Activated T-cell treated with anti-CD3 and anti-CD28 coated beads, Interleukin-2, amount 50 U/mL, for 48 hours (primary cell): ENCODE measurements around the gene PIMREG.

Experiments used
- DNase-seq, 2 experiments: peaks; one replicate each; pipeline ENCODE4 v3.0.0-alpha.2; 2020

PIMREG gene, protein sequence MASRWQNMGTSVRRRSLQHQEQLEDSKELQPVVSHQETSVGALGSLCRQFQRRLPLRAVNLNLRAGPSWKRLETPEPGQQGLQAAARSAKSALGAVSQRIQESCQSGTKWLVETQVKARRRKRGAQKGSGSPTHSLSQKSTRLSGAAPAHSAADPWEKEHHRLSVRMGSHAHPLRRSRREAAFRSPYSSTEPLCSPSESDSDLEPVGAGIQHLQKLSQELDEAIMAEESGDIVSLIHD

GRCh38 chr17:6443692-6444570 lies at the start of gene PIMREG:
Gene PIMREG (plus strand): TSS chr17:6444455. CDS start chr17:6445111, 656 bp downstream.
- DNase-seq = peak; percentile 95 to 96

DNA sequence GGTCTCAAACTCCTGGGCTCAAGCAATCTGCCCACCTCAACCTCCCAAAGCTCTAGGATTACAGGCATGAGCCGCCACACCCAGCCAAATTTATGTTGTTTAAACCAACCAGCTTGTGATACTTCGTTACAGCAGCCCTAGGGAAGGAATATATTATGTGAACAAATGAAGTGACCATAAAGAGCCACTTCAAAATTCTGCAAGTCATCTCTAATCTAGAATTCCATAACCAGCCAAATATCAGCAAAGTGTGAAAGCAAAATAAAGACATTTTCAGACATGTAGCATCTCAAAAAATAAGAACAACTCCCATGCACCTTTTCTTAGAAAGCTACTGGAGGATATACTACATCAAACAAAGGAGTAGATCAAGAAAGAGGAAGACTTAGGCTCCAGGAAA lies 45.3 kb upstream of the PIMREG start:
- DNase-seq = no peak

GRCh38 chr17:6402258-6402657 lies 42.0 kb upstream of the PIMREG start:
- no peak for DNase-seq

DNA sequence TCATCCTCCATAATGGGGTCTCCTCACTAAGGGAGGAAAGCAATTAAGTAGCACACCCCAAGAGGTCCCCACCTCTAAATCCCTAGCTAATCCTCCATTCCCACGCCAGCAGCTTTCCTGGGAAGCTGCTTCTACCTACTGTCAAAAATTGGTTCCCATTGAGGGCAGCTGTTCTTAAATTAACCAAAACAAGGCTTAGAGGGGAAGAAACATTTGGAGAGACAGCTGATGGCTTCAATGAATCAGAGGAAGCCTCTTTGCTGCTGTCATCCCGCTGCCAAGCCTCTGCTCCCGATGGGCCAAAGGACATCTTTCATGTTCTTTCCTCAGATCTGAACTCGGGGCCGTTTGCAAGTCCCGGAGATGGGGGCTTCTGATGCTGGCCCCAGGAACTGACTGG lies 36.0 kb upstream of the PIMREG start:
- no peak for DNase-seq

GRCh38 chr17:6408735-6409134 lies 35.5 kb upstream of the PIMREG start:
- no peak for DNase-seq

GRCh38 chr17:6413065-6413464 lies 31.2 kb upstream of the PIMREG start:
- DNase-seq = no peak

DNA sequence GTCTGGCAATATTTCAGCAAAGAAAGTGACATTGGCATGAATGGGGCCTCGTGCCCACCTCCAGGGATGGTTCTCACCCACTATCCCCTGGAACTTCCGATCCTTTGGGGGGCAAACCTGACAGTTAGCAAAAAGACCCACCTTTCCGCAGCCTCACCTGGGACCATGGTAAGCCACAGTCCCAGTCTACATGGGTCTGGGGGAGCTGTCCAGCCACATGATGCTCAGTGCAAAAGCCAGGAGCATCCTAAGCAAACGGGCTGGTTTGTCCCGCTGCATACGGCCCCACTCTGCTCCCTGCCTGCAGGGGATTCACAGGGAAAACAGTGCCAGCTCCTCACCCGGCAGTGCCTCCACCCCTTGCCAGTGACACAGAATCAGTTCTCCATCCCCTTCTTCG lies 28.6 kb upstream of the PIMREG start:
- DNase-seq = no peak

DNA sequence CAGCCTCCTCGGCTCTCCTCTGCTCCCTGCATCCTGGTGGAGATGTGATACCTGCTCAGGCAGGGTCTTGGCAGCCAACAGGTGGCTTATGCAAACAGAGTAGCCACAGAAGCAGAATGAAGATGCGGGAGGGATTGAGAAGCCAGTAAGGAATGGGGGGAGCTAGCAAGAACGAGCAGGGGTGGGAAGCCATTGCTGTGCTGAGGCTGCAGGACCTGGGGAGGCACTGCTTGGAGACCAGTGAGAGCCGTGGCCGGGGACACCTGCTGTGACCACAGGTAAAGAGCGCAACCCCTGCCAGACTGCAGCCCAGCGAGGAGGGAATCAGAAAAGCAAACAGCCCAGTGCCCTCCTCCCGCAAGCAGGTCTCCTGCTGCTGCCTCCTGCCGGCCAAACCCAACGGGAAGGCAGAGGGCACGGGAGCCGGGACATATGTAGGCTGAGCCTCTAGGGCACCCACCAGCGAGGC lies 24.0 kb upstream of the PIMREG start:
- peak; percentile 37 to 46 for DNase-seq

DNA sequence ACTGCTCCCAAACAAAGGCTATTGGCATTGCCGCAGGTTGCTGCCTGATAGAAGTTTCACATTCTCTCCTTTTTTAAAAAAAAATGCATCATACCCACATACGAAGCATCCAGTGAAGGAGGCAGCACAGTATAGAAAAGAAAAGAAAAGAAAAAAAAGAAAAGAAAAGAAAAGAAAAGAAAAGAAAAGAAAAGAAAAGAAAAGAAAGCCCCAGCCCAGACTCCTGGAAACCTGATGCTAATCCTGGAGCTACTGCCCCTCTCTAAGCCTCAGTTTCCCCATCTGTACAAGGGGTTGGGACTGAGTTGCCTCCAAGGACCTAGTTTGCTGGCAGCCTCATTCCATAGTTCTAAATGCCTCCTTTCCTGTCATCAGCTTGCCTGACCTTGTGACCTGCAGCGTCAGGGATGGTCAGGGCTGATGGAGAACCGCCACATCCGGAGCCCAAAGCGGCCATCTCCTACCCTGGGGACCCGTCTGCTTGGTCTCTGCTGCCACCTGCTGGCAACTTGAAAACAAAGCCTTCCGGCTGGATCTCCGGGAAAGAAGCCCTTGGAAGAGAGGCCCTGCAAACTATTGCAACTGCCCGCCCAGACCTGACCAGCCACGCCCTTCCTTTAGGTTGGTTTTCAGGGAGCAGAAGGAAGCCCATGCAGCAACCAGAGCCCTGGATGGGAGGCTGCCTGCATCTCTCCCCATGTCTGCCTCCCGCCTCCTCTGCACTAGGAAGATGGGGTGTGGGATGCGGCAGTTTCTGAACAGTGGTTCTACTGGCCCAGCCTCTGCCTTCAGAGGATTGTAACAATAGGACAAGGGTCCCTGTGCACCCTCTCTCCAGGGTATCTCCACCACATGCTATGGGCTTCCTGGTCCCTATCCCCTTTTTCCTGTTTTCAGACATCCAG lies 22.3 kb upstream of the PIMREG start:
- DNase-seq = peak; percentile 82 to 83

DNA sequence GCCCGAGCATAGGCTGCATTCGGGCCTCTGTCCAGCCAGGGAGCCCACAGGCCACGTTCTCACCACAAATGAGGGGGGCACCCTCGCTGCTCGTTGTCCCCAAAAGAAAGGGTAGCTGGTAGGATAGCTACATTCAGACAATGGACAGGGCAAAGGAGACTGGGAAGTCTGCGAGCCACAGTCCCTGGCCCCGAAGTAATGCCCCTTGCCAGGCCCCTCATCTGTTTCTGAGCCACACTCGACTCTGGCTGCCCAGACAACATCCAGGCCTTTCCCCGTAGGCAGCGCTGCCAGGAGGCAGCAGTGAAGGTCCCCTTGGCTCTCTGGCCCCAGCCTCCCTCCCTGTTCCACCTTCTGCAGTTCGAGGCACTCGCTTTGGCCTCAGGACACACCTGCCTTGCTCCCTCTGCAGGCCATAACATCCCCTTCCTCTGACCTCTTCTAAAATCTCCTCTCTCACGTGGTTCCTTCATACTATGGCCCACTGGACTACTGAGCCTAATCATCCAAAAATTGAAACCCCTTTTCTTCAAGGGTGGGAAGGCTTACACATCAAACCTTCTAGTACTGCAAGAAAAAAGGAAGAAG lies 21.5 kb upstream of the PIMREG start:
- no peak for DNase-seq

DNA sequence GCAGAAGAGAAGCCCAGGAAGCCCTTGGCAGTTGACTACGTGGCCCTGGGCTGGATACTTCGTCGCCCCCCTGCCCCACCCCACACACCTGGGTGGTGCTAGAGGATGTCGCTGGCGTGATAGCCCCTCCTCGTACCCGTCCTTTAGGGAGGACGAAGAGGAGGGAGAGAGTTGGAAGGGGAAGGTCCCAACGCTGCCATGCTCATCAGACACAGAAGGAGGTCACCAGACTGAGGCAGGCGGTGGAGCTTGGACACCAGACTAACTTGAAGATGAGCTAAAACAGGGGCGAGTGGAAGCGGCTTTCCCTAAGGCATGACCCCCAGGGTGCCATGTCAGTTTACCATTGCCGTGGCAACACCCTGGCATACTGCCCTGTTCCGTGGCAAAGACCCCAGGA lies 20.3 kb upstream of the PIMREG start:
- no peak for DNase-seq

DNA sequence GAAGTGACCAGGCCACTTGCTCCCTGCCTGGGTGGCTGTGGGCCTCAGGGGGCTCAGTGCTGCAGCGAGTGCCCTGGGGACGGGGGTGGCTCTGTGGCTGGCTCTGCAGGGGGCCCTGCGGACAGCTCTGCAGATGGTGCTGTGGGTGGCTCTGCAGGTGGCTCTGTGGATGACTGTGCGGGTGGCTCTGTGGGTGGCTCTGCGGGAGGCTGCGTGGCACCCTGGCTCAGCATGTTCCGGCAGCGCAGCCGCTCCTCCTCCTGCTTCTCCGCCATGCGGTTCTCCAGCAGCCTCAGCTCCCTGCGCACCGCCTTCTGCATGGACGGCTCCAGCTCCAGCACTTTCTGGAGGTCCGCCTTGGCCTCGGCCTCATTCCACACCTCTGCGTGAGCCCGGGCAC lies 18.8 kb upstream of the PIMREG start:
- no peak for DNase-seq

DNA sequence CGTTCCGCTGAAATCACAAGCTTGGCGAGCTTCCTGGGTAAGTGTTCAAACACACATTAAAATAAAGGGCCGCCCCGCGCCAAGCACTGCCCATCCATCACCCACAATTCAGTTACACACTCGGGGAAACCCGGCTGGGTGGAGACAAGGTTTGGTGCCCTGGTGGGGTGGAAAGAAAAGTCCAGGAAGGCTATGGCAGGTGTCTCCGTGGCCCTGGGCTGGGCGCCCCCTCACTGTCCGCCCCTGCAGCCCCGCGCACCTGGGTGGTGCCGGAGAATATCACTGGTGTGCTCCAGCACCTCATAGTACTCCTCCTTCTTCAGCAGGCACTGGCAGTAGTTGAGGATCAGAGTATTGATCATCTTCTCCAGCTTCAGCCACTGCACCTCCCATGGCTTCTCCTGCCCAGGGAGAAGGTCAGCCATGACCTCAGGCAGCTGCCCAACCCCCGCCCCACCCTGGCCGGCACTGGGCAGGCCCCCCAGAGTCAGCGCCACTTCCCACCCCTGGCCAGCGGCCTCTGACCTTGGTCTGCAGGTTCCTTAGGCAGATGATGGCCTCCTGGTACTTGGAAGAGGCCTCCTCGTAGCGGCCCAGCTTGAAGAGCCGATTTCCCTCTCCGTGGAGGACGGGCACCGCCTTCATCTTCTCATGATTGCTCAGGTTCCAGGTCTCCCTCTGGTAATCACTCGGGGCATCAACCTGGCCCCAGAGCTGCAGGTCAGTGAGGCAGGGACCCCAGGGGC lies 17.7 kb upstream of the PIMREG start:
- no peak for DNase-seq

DNA sequence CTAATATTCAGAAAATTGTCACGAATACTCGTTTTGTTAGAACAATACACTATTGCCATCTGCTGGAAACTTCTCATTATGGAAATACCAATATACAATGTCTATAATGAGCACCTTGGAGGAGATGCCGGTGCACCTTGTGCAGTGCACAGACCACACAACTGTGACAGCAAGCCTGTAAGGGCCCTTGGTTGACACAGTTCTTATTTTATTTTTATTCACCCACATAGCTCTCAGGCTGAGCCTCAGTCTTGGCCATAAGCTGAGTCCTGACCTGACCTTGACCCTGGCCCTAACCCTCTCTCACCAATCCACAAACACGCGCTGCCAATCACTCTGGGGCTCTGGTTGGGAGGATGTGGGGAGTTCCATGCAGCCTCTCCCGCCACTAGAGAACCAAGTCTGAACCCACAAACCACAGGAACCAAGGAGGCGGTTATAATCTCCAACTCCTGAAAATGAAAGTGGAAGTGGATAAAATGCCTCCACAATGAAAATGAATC lies 16.9 kb upstream of the PIMREG start:
- DNase-seq = peak; percentile 61 to 64

GRCh38 chr17:6428207-6428965 lies 15.9 kb upstream of the PIMREG start:
- no peak for DNase-seq

- DNase-seq = no peak
Measured at GRCh38 chr17:6429266-6429665, 15.0 kb upstream of the PIMREG start.

- peak in 1 of 2 experiments; percentile 47 for DNase-seq
Measured at GRCh38 chr17:6430769-6431168, 13.5 kb upstream of the PIMREG start.

DNA sequence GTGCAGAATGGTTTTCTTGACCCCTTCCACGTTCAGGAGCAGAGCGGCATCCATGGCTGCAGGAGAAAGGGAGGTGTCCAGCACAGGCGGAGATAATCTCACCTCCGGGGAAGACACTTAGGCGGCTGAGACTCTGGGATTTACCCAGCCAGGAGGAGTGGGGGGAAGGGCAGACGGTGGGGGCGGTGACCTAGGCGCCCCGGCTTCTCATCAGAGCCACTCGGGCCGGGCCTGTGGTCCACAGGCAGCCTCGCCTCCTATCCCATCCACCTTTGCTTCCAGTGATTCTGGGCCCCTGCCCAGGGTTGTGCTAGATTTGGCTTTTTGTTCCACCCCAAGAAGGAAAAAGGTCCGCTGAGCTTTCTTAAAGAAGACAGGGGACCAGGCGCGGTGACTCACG lies 9.2 kb upstream of the PIMREG start, which contains the start of gene AIPL1:
Gene AIPL1, minus strand, starts transcription at position 71 of the 400 bp plus-strand sequence. Its CDS starts 17 bp downstream, at position 54.
- DNase-seq = no peak

DNA sequence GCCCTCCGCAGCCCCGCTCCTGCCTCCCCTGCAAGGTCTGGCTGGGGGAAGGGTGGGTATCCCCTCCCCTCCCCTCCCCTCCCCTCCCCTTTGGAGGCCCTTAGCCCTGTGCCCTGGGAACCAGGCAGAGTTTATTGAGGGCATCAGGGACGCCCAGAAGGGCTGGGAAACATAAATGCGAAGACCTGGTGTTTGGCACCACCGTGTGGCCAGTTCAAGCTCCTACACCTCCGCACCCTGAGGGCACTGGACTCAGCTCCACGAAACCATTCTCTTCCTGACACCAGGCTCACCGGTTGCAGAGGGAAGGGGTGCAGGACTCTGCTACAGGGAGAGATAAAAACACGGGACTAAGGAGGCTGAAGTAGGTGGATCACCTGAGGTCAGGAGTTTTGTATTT lies 8.3 kb upstream of the PIMREG start:
- peak; percentile 70 to 73 for DNase-seq

GRCh38 chr17:6437466-6437865 lies 6.8 kb upstream of the PIMREG start:
- DNase-seq = no peak

DNA sequence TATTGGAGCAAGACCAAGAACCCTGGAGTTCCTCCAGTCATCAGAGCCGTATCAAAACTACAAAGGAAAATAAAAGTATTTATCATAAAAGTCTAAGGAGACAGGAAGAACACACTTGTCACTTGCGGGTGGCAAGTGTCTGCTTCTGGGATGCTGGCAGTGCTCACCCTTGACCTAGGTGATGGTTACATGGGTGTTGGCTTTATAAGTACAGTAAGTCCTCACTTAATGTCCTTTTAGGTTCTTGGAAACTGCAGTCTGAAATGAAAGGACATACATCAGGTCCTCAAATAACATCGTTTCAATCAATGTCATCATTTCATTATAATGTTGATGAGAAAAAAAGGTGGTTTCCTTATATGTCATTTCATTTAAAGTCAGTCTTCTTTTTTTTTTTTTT lies 6.3 kb upstream of the PIMREG start:
- no peak for DNase-seq
